HG03103 (cell line): ENCODE measurements around the gene SAMSN1.
"Not testable (repeated sequence)": the region's sequence is repeated elsewhere in the genome, so short reads cannot be mapped to it uniquely, and the experiment has no call there.

Source experiments
- ATAC-seq: cut with Tn5 transposase; IDR thresholded peaks from one replicate; pipeline ENCODE4 v1.9.1; 2021; ENCODE audit warnings: low read depth; ENCODE audit not compliant: unreplicated experiment

Gene SAMSN1

GRCh38 chr21:14567331-14568279 lies 21.5 kb upstream of the SAMSN1 start:
- no peak for ATAC-seq

GRCh38 chr21:14566894-14567293 lies 20.8 kb upstream of the SAMSN1 start:
- ATAC-seq, result no peak

- no peak for ATAC-seq
Observed at GRCh38 chr21:14562959-14563358, 16.8 kb upstream of the SAMSN1 start.

GRCh38 chr21:14560555-14560954 lies 14.4 kb upstream of the SAMSN1 start:
- no peak for ATAC-seq

- ATAC-seq, result no peak
Observed at GRCh38 chr21:14560139-14560538, 14.0 kb upstream of the SAMSN1 start.

DNA sequence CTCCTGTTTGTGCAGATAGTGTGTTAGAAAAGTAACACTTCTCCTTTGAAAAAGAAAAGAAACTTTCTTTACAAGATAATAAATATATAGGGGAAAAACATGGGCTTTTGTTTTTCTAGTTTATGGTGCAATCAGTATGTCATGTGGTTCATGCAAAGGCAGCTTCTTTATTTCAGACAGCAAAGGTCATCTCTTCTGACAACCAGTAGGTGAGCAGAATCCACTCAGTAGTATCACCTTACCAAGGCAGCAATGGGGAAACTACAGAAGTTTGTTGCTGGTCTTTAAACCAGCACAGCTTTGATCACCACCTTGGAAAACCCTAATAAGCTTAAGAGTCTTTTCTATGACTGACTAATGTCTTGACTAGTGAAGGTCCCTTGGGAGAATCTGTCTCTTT lies 13.0 kb upstream of the SAMSN1 start:
- ATAC-seq, result no peak

- ATAC-seq, result no peak
Observed at GRCh38 chr21:14557413-14557812, 11.3 kb upstream of the SAMSN1 start.

GRCh38 chr21:14554948-14555347 lies 8.8 kb upstream of the SAMSN1 start:
- ATAC-seq, result no peak

DNA sequence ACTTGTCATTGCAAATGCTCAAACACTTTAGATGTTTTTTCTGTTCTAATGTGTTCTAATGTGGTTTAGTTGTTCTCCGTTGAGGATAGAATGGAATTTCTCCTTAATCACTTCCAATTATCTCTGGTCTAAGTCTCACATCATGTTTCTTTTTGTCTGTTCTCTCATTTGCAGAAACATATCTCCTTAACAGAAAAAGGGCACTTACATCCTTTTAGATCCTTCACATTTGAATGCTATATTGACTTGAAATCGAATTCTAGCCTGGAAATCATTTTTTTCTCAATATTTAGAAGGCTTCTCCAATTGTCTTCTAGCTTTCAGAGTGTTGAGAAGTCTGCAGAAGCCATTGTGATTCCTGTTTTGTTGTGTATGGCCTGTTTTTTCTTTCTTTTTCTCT lies 7.3 kb upstream of the SAMSN1 start:
- no peak for ATAC-seq

GRCh38 chr21:14551741-14552140 lies 5.6 kb upstream of the SAMSN1 start:
- no peak for ATAC-seq

DNA sequence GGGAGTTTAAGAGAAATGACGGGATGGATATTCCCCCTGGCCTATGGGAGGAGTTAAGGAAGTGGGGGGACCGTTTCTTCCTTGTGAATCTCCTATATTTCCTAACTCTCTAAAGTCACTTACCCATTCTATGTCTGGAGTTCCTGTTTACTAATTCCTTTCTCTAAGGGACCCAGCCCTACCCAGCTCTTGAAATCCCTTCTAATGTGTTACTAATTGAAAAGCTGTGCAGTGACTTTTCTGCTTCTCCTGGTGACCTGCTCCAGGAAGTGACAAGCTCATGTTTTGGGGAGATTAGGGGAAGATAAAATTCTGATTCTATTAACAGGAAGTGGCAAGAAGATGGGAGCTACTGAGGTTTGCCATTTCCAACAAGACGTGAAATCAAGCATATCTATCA lies 4.0 kb upstream of the SAMSN1 start:
- no peak for ATAC-seq

DNA sequence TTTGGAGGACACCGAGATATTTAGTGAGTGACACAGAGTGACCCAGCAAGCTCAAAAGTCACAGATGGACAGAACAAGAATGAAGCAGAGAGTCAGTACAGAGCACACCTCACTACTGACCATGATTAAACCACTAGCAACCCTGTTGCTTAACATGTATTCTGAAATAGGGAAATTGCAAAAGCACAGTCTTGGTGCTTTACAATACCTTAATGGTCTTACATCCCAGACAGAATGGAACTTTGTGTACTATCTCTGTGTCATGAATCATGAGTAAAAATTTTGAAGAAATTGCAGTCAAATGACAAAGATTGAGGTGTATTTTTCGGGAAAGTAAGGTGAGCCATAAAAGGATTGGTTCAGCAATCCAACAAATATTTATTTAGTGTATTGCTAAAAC lies 2.7 kb upstream of the SAMSN1 start:
- no peak for ATAC-seq

- ATAC-seq, result no peak
Observed at GRCh38 chr21:14547834-14548513, 1.9 kb upstream of the SAMSN1 start.

DNA sequence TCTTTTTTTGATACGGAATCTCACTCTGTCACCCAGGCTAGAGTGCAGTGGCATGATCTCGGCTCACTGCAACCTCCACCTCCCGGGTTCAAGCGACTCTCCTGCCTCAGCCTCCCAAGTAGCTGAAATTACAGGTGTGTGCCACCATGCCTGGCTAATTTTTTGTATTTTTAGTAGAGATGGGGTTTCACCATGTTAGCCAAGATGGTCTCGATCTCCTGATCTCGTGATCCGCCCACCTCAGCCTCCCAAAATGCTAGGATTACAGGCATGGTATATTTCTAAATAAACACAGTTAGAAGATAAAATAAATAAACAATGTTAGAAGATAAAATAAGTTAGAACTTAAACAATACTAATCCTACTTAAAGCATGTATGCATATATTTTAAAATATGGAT lies 604 bp upstream of the SAMSN1 start:
- not testable (repeated sequence) for ATAC-seq

DNA sequence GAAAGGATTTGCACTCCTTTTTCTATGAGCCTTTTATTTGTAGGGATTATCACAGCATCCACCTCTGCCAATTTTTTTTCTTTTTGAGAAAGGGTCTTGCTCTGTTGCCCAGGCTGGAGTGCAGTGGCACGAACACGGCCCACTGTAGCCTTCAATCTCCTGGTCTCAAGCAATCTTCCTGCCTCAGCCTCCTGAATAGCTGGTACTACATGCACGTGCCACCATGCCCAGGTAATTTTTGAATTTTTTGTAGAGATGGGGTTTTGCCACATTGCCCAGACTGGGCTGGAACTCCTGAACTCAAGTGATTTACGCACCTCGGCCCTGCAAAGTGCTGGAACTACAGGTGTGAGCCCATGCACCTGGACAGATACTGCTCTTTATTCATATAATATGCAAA lies 2.1 kb downstream of the SAMSN1 start:
- ATAC-seq, result no peak

GRCh38 chr21:14542638-14543037 lies 3.5 kb downstream of the SAMSN1 start:
- no peak for ATAC-seq

- ATAC-seq, result no peak
Observed at GRCh38 chr21:14541841-14542490, 4.1 kb downstream of the SAMSN1 start.

- ATAC-seq, result no peak
Observed at GRCh38 chr21:14538483-14538882, 7.6 kb downstream of the SAMSN1 start.

DNA sequence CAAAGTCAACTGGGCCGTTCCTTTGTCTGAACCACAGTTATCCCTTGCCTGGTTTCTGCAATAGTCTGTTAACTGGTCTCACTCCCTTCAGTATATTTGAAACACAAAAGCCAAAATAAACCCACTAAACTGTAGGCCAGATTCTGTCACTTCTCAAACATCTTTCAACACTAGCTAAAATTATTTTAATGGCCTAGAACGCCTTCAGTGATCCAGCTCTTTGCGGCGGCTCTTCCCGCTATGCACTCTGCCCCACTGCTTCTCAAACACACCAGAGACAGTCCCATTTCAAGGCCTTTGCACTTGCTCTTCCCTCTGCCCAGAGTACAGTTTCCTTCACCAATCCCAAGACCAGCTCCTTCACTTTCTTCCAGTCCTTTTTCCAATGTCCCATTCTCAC lies 9.2 kb downstream of the SAMSN1 start:
- ATAC-seq, result no peak

- no peak for ATAC-seq
Observed at GRCh38 chr21:14535702-14536101, 10.4 kb downstream of the SAMSN1 start.
